Kidney tubule cell (primary cell): ENCODE results near the gene GANAB.
"Not testable (repeated sequence)": the region's sequence is repeated elsewhere in the genome, so short reads cannot be mapped to it uniquely, and the experiment has no call there.

Experiments used
- DNase-seq: peaks from one replicate; pipeline ENCODE4 v3.0.0-alpha.2; 2018; ENCODE audit warnings: low spot score

The GANAB gene

GRCh38 chr11:62601372-62602140 lies 44.9 kb downstream of the GANAB start, which contains the start of gene MTA2:
MTA2 (minus strand) TSS chr11:62601865; CDS start chr11:62601450, 415 bp downstream.
- DNase-seq, result peak; percentile 99

GRCh38 chr11:62601122-62601371 lies 45.4 kb downstream of the GANAB start:
- DNase-seq, result peak; percentile 43

- no peak for DNase-seq
Observed at GRCh38 chr11:62600367-62601121, 45.9 kb downstream of the GANAB start.

GRCh38 chr11:62599901-62600300 lies 46.5 kb downstream of the GANAB start:
- no peak for DNase-seq

- peak; percentile 96 for DNase-seq
Observed at GRCh38 chr11:62599069-62599696, 47.2 kb downstream of the GANAB start.

GRCh38 chr11:62595124-62595523 lies 51.3 kb downstream of the GANAB start:
- no peak for DNase-seq

- DNase-seq, result peak; percentile 72
Observed at GRCh38 chr11:62593434-62594044, 52.9 kb downstream of the GANAB start.

GRCh38 chr11:62592989-62593421 lies 53.4 kb downstream of the GANAB start:
- no peak for DNase-seq

GRCh38 chr11:62592146-62592815 lies 54.1 kb downstream of the GANAB start:
- no peak for DNase-seq

- DNase-seq, result peak; percentile 99
Observed at GRCh38 chr11:62591448-62592145, 54.8 kb downstream of the GANAB start, which contains the start of gene TUT1. TUT1 (minus strand) TSS chr11:62591523; CDS start chr11:62591485, 38 bp downstream.

- peak; percentile 20 for DNase-seq
Observed at GRCh38 chr11:62588966-62589637, 57.3 kb downstream of the GANAB start.

- not testable (repeated sequence) for DNase-seq
Observed at GRCh38 chr11:62585356-62585755, 61.1 kb downstream of the GANAB start.

- DNase-seq, result not testable (repeated sequence)
Observed at GRCh38 chr11:62581735-62582134, 64.7 kb downstream of the GANAB start.

- DNase-seq, result no peak
Observed at GRCh38 chr11:62580959-62581715, 65.3 kb downstream of the GANAB start.

- peak; percentile 65 for DNase-seq
Observed at GRCh38 chr11:62579252-62579651, 67.2 kb downstream of the GANAB start.

GRCh38 chr11:62578541-62578940 lies 67.9 kb downstream of the GANAB start:
- DNase-seq, result no peak

GRCh38 chr11:62577046-62577714 lies 69.2 kb downstream of the GANAB start:
- DNase-seq, result no peak

GRCh38 chr11:62575837-62576236 lies 70.6 kb downstream of the GANAB start:
- no peak for DNase-seq

- no peak for DNase-seq
Observed at GRCh38 chr11:62575156-62575555, 71.3 kb downstream of the GANAB start.
